ENCODE results near the gene PCDHGC3.
A peak's percentile ranks its signal among the peaks of the same experiment; 100 is the strongest.

The PCDHGC3 gene

DNA sequence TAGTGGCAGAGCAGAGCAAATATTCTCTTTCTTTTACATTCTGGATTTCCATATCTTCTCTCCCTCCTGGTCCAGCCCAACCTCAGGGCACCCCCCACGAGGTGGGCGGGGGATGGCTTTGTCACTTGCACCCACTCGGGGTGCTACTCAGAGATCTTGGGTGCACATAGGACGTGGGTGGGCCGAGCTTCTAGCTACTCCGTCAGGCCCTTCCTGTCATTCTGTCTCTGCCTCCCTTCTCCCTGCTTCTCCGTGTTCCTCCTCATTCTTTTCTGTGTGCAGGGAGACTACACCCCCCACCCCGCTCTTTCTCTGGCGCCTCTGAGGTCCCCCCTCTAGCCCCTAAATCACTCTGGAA lies 32.7 kb downstream of the PCDHGC3 start:
- DNase-seq (ENCODE audit: low read depth in 2 of 2), result no peak

DNA sequence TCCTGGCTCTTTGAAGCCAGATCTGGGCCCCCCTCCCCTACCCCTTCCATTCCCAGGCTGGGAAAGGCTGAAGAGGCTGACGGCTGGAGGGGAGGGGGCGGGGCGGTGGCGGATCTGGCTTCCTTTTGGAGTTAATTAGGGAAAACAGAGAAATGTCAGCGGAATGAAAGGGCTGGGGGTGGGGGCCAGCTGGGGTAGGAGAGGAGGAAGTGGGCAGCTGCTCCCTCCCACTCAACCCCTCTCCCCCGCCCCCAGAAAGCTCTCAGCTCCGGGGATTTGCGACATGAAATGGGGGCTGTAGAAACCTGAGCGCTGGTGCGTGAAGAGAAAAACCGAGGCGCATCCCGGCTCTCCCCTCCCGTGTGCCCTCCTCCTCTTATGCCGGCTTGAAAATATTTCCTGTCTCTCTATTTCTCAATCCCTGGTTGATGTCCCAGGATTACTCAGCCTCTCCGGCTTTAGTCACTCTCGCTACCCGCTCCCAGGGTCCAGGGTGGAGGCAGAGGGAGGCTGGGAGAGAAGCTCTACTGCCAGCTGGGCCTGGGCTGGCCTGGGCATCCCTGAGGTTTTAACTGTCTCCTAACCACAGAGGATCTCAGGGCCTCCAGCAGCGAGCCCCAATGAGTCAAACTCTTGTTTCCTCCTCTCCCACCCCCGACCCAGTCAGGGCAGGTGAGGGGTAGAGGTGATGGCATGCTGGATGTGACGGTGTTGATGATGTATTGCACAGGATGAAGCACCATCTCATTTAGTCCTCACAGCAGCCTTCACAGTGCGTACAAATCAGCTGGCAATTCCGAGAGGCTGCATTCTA lies 33.2 kb downstream of the PCDHGC3 start:
- DNase-seq (ENCODE audit: low read depth in 2 of 2), result no peak

DNA sequence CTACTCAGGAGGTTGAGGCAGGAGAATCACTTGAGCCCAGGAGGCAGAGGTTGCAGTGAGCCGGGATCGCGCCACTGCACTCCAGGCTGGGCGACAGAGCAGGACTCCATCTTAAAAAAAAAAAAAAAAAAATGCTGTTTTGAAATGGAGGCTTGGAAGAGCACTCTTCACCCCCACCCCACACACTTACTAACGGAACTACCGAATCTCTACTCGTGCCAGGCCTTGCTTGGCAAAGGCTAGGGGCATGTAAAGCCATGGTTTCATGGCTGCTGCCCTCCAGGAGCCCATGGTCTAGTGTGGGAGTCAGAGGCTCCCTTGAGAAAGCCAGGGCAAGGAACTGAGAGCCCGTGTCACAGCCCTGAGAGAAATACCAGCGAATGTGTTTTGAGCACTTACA lies 34.4 kb downstream of the PCDHGC3 start:
- DNase-seq (ENCODE audit: low read depth in 2 of 2), result no peak

DNA sequence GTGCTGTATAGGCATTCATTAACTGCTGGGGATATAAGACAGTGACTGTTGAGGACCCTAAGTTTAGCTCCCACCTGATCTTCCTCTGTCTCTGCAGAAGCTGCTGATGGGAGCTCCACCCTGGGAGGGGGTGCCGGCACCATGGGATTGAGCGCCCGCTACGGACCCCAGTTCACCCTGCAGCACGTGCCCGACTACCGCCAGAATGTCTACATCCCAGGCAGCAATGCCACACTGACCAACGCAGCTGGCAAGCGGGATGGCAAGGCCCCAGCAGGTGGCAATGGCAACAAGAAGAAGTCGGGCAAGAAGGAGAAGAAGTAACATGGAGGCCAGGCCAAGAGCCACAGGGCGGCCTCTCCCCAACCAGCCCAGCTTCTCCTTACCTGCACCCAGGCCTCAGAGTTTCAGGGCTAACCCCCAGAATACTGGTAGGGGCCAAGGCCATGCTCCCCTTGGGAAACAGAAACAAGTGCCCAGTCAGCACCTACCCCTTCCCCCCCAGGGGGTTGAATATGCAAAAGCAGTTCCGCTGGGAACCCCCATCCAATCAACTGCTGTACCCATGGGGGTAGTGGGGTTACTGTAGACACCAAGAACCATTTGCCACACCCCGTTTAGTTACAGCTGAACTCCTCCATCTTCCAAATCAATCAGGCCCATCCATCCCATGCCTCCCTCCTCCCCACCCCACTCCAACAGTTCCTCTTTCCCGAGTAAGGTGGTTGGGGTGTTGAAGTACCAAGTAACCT lies 35.3 kb downstream of the PCDHGC3 start:
- no peak for DNase-seq (ENCODE audit: low read depth in 2 of 2)

DNA sequence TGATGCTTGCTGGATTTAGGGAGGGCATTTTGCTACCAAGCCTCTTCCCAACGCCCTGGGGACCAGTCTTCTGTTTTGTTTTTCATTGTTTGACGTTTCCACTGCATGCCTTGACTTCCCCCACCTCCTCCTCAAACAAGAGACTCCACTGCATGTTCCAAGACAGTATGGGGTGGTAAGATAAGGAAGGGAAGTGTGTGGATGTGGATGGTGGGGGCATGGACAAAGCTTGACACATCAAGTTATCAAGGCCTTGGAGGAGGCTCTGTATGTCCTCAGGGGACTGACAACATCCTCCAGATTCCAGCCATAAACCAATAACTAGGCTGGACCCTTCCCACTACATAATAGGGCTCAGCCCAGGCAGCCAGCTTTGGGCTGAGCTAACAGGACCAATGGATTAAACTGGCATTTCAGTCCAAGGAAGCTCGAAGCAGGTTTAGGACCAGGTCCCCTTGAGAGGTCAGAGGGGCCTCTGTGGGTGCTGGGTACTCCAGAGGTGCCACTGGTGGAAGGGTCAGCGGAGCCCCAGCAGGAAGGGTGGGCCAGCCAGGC lies 36.1 kb downstream of the PCDHGC3 start:
- no peak for DNase-seq (ENCODE audit: low read depth in 2 of 2)

DNA sequence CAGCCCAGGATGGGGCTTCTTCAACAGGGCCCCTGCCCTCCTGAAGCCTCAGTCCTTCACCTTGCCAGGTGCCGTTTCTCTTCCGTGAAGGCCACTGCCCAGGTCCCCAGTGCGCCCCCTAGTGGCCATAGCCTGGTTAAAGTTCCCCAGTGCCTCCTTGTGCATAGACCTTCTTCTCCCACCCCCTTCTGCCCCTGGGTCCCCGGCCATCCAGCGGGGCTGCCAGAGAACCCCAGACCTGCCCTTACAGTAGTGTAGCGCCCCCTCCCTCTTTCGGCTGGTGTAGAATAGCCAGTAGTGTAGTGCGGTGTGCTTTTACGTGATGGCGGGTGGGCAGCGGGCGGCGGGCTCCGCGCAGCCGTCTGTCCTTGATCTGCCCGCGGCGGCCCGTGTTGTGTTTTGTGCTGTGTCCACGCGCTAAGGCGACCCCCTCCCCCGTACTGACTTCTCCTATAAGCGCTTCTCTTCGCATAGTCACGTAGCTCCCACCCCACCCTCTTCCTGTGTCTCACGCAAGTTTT lies 36.7 kb downstream of the PCDHGC3 start:
- peak; percentile 77 to 87 for DNase-seq (ENCODE audit: low read depth in 2 of 2)

DNA sequence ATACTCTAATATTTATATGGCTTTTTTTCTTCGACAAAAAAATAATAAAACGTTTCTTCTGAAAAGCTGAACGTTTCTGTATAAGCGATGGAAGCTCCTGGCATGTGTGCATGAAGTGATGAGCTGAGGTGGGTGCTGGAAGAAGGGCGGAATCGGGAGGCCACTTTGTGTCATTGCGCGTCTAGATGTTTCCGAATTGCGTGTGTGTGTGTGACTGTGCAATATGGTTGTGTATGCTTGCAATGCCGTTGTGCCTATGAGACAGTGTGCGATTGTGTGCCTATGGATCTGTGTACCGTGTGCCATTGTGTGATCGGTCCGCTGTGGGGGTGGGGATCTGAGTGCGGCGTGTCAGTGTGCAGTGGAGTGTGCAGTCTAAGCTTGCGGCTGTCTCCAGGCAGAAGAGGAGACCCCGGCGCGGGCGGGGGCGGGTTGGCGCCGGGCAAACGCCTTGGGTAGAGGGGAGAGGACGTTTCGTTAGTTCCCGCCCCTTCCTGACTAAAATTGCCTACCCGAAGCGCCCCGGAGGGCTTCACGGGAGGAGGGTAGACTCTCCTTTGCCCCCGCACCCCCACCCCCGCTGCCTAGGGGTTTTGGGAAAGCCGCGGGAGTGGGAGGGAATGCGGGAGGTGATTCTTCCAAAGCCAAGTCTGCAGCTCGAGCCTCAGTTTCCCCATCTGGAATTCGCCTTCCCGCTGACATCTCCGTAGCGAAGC lies 37.3 kb downstream of the PCDHGC3 start:
- peak in 1 of 2 donors; percentile 19 for DNase-seq (ENCODE audit: low read depth in 2 of 2)

DNA sequence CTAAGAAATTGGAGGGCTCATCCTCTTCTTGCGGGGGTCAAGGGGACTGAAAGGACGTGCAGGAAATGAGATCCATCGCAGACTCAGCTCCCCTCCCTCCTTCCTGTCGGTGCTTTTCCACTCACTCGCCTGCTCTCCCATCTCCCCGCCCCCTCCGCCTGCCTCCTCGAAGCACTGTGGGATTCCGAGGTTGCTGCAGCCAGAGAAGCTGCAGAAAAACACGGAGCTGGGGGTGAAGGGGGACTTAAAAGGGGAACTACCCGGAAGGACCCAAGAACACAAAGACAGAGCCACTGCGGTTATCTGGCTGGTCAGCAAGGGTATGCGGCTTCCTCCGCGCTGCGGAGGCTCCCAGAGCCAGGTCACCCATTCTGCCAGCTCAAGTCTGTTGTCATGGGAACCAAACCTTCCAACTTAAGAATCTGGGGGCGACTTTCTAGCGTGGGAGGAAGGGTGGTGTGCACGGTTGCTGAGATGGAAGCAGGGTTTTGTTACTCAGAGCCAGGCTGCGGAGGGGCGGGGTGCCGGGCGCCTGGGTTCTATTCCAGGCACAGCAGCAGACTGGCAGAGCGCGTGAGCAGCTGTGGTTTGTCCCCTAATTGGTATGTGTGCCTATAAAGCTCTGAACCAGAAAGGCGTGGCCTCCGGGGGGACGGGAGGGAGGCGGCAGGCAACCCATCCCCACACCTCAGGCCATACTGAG lies 38.0 kb downstream of the PCDHGC3 start:
- DNase-seq (ENCODE audit: low read depth in 2 of 2), result peak; percentile 46 to 59

DNA sequence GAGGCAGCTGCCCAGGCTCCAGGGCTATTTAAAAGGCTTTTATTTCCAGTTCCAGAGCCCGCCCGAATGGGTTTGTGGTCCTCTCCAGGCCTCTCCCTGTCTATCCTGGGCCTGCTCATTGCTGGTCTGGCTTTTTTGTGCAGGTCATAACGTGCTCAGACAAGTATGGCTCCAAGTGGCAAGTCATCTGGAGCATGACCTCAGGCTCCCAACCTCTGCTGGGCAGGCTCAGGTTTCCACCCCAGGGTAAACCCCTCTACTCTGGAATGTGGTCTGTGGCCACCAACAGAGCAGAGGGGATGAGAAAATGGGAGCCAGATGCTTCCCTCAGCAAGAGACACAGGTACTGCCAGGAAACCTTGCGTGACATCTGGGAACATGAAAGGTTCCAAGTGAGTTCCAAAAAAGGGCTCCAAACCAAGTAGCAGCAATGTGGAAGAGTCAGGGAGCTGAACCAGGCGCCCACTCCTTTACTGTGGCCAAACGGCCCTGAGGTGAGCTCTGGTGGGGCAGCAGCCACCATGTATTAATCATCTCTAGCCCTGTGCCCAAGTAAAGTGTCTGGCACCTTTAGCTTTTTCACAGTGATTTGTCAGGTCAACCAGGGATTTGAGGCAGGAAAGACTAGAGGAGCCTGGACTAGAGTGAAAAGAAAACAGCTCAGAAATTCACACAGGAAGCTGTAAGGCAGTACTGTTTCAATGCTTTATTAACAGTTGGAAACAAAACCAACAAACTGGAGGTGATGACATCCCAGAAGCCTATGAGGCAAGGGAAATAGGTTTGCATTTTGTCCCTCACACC lies 38.8 kb downstream of the PCDHGC3 start:
- DNase-seq (ENCODE audit: low read depth in 2 of 2), result no peak

DNA sequence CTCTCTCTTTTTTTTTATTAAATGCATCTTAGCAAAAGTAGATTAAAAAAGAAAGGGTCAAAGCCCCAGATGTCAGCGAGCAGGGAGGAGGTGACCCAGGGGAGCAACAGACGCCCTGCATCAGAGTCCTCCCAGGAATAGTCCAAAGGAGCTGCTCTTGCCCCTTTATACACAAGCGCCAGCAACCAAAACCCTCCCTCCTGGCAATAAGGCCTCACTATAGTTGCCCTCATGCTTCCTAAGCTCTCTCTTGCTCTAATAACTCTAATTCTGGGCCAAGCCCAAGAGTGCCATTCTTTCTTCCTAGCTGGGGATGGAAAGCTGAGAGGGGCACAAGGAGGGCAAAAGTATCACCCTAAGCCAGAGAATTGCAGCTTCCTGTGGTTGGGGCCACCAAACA lies 39.4 kb downstream of the PCDHGC3 start:
- DNase-seq (ENCODE audit: low read depth in 2 of 2), result no peak

DNA sequence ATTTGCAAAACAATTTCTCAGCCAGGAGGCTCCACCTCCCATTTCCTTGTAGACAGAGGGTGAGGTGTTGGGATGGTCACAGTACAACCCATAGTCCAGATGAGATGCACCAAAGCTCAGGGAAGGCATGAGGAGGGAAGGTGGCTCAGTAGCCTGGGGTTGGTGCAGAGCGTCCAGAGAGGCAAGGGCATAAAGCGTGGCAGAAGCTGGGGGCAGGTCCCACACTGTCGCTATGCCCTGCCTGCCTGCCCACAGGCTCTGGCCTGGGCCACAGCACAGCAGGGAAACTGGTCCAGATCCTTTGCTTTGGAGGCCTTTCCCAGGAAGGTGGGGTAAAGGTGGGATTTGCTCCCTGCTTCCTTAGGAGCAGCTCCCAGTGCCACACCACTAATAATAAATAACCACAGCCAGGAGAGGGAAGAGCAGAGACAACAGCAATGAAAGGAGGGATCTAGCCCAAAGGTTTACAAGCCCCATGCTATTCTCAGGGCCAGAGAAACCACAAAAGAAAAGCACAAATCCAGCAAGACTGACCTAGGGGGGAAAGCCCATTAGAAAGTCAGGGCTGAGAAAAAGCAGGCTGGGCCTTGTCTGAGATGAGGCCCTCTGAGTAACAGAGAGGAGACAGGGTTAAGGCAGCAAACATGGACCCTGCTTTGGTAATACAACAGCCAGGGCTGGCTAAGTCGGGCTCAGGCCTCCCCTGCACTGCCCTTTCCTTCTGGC lies 40.3 kb downstream of the PCDHGC3 start:
- no peak for DNase-seq (ENCODE audit: low read depth in 2 of 2)

DNA sequence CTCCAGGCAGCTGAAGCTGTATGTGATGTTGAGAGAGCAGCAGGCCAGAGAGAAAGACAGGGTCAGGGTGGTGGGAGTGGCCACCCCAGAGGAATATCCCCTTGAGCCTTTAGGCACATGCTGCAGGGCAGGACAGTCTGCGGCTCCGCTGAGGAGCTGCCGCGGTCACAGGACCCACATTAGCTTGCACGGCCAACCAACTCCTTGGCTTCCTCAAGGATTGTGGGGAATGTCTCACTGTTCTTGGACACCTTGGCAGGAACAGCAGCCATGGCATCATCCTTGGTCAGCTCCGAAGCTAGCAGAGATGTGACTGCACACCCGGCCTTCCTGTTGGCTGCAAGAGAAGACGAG lies 40.9 kb downstream of the PCDHGC3 start:
- no peak for DNase-seq (ENCODE audit: low read depth in 2 of 2)

DNA sequence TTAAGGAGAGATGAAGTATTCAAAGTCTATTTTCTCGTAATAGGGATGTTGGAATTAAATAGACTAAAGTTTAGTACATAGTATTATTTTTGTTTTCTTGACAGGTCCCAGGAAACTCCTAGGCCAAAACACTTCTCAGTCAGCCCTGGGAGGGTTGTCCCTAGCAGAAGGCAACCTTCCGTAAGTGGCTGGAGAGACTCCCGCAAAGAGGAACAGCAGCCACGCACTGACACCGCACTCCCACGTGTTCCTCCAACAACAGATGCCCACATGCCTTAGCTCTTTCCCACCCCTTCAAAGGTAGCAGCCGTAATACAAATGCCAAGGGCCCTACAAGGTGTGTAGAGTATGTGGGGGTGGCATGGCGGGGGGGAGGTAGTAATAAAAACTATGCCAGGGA lies 41.5 kb downstream of the PCDHGC3 start:
- no peak for DNase-seq (ENCODE audit: low read depth in 2 of 2)

DNA sequence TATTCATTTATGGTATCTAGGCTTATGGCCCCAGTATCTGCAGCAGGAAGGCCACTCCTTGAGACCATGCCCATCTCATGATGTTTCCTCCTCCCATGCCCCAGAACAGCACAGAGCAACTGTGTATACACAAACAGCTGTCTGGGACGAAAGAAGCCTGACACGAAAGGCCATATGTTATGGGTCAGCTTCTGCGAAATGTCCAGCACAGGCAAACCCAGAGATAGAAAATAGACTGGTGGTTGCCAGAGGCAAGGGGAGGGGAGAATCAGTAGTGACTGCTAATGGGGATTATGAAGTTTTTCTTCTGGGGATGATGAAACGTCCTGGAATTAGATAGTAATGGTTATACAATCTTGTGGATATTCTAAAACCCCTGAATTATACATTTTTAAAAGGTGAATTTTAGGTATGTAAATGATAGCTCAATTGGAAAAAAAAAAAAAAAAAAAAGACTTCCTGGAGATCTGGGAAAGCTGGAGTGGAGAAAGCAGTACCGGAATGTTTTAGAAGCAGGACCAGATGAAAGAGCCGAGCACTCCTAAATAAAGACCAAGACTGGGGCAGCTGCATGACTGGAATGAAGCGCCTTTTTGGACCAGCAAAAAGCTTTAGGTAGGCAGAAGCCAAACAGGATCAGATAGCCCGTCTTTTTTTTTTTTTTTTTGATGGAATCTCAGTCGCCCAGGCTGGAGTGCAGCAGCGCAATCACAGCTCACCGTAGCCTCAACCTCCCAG lies 42.3 kb downstream of the PCDHGC3 start:
- DNase-seq (ENCODE audit: low read depth in 2 of 2), result no peak

DNA sequence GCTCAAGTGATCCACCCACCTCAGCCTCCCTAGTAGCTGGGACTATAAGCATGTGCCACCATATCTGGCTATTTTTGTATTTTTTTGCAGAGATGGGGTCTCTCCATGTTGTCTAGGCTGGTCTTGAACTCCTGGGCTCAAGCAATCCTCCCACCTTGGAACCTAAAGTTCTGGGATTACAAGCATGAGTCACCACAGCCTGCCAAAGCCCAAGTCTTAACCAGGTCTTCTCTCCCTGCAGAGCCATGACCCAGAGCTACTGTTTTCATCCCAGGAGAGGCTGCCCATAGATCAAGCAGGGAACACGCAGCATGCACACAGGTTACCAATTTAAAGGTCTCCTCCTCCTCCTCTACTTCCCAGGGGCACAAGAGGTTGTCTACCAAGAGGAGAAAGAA lies 42.9 kb downstream of the PCDHGC3 start:
- DNase-seq (ENCODE audit: low read depth in 2 of 2), result no peak

DNA sequence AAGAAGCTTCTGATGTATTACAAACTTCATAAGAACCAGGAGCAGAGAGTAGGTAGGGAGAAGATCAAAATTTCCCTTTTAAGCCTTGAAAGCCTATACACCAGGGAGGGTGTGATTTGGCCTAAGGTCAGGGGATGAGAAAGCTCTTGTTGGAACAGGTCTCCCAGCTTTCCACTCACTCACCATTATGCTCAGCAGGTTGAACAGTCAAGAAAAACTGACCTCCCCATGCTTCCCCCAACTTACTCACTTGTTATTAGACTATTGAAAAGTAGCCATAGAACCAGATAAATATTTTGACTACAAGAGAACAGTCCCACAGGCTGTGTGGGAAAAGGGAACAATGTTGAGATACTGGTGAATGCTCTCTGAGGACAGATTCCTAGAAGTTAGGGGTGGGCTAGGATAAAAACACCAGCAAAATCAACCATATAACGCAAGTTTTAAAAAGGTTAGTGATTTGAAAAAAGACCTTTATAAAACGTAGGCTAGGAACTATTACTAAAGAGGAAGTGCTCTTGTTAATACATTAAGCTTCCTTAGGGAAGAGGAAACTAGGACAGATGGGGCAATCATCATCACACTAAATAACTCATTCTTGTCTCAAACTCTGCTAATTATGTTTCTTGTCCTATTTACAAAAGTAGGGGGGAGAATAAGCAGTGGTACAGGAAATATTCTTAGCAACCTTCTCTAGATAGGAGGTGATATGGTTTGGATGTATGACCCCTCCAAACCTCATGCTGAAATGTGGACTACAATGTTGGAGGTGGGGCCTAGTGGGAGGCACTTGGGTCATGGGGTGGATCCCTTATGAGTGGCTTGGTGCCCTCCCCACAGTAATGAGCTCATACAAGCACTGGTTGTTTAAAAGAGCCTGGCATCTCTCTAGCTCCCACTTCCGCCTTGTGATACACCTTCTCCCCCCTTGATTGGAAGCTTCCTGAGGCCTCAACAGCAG lies 44.1 kb downstream of the PCDHGC3 start:
- DNase-seq (ENCODE audit: low read depth in 2 of 2), result no peak

DNA sequence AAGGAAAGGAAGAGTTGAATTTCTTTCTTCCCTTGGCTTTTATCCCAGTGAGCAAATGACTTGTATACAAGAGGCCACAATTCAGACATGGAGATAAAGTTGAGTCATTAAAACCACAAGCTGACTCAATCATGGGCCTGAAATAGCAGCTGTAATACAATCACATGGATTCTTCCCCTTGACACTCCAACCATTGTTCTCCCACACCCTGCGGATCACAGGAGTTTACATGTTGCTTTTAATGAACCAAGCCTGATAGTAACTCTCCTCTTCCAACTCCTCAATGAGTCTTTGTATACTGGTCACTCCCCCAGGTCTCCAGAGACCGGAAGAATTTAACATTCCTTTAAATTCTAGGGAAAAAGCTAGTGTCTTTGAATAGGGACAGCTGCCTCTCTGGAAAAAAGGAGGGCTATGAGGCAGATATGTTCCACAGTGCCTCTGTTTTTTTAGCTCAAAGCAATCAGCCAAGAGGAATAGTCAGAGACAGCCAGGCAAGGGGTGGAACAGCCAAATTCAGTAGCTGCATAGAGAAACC lies 45.5 kb downstream of the PCDHGC3 start:
- no peak for DNase-seq (ENCODE audit: low read depth in 2 of 2)

DNA sequence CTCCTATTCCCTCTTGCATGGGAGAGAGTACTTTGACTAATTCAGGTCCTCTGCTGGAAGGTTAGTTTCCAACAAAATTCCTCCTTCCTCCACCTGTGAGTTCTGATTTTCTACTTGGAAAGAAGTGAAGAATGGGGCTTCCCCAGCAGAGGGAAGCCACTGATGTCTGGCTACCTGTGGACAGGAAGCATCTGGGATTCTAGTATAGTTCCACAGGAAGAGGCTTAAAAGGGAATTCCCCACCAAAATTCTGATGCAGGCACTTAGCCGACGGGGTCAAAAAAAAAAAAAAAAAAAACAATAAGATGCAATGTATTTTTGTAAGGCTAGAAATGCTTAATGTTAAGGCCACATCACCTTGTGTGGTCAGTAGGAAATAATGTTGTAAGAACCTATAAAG lies 46.5 kb downstream of the PCDHGC3 start:
- no peak for DNase-seq (ENCODE audit: low read depth in 2 of 2)

All from activated CD4-positive, alpha-beta T cell treated with anti-CD3 and anti-CD28 coated beads for 24 hours (primary cell).